GM13976 (cell line): ENCODE data around the gene C8G.

Experiments used
- DNase-seq: peaks from one replicate; pipeline ENCODE4 v3.0.0; 2012; ENCODE audit warnings: low spot score
- CTCF ChIP-seq: IDR thresholded peaks from 2 replicates; pipeline ENCODE4 v1.5.1; 2012; ENCODE audit warnings: borderline replicate concordance, mild to moderate bottlenecking; ENCODE audit not compliant: insufficient read depth; ENCODE audit errors: extremely low read depth, missing control alignments, control extremely low read depth
- in situ Hi-C: fragments of 300-500 bp; cut with MboI; formaldehyde crosslinking; loops from one replicate; pipeline ENCODE4 v1.12.0; 2022; ENCODE audit warnings: low sequenced_read_pairs, mixed read lengths, inconsistent platforms; ENCODE audit not compliant: unreplicated experiment

The C8G gene

GRCh38 chr9:136926154-136926704 lies 18.8 kb upstream of the C8G start:
- in situ Hi-C loops: no loop called here
- DNase-seq: no peak
- no peak for TF ChIP-seq CTCF

GRCh38 chr9:136926749-136927148 lies 18.3 kb upstream of the C8G start:
- in situ Hi-C loops: no loop called here
- DNase-seq: no peak
- TF ChIP-seq CTCF: no peak

GRCh38 chr9:136927343-136928271 lies 17.4 kb upstream of the C8G start:
- in situ Hi-C loops: no loop called here
- DNase-seq: no peak
- TF ChIP-seq CTCF: no peak

- in situ Hi-C loops: no loop called here
- no peak for DNase-seq
Measured at GRCh38 chr9:136928591-136928990, 16.5 kb upstream of the C8G start.

GRCh38 chr9:136930014-136930413 lies 15.0 kb upstream of the C8G start:
- DNase-seq: no peak
- in situ Hi-C loops: no loop called here
- TF ChIP-seq CTCF: no peak

More at GRCh38 chr9:136928591-136928990, 16.5 kb upstream of the C8G start:
- no peak for TF ChIP-seq CTCF

GRCh38 chr9:136931611-136932130 lies 13.4 kb upstream of the C8G start:
- in situ Hi-C loops: no loop called here
- no peak for DNase-seq
- no peak for TF ChIP-seq CTCF
